Measurements from ENCODE around the gene CCDC174.

The CCDC174 gene

DNA sequence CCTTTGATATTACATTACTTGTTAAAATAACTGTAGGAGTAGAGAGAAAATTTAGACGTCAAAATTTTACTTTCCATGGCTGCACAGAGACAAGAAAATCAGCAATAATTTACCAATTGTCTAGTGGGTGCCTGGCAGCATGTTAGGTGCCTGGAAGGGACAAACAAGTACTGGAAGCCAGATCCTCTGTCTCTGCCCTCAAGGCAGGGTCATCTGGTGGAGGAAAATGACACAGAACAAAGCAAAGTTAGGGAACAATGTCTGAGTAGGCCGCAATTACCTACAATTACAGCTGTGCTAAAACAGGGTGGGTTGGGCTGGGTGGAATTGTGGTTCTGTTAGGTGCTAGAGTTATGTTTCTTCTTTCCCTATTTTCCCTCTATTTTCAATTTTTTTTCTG lies 7.4 kb downstream of the CCDC174 start:
- DNase-seq: no peak

DNA sequence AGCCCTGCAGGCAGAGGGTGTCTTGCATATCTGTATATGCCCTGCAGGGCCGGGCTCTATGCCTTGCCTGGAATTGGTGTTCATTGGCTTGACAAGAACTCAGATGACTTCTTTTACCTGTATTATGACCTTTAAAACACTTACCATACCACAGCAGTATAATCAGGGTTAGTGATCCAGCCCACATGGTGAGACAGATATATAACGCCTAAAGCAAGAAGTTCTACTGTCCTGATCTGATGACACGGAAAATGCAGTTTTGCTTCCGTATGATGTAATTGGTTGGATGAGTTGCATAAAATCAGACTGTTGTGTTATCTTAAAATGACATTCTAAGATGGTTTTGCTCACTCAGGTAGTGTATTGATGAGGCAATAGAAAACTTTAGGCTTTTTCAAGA lies 9.4 kb downstream of the CCDC174 start:
- no peak for DNase-seq

DNA sequence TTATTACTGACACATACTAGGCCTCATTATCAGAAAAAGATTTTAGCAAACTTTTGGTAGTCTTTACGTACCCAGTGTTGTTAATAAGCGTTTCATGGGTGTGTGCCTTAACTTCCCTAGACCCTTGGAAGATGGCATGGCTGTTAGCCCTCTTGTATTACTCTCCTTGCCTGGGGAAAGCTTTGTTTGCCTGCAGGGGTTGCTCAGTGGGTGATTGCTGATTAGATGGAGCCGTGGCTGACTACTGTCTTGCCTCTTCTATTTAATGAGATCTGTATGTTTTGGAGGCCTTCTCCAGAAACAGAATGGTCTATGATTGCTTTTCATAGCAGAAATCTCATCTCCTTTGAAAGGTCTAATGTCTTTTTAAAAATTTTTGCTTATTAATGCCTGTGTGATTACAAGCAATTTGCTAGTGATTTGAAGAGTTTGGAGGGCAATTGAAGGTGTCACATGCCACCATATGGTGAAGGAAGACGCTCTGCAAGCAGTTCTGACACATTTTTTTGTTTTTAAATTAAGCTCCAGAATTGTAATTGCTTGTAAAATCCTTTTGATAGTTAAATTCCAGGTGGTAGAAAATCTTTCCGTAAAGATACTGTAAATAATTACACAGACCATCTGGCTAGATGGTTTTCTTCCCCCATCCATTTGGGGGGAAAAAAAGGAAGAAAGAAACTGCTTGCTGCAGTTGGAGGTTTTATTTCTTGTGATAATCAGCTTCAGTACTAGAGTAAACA lies 12.0 kb downstream of the CCDC174 start:
- no peak for DNase-seq

DNA sequence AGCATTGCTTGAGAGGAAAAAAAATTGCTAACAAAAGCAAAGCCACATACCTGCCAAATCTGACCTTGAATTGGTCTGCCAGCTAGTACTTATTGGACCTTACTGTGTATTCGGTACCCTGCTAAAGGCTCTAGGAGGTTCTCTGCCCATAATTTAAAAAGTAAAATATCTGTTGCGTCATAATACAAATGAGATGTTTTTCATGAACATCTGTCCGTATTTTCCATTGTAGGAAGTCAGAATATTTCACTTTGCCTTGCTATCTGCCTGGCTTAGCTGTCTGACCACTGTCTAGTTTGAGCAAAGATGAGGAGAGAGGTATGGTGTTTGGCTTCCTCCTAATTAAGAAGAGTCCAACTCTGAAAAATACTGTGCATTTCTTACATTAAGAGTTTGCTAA lies 12.6 kb downstream of the CCDC174 start:
- no peak for DNase-seq

DNA sequence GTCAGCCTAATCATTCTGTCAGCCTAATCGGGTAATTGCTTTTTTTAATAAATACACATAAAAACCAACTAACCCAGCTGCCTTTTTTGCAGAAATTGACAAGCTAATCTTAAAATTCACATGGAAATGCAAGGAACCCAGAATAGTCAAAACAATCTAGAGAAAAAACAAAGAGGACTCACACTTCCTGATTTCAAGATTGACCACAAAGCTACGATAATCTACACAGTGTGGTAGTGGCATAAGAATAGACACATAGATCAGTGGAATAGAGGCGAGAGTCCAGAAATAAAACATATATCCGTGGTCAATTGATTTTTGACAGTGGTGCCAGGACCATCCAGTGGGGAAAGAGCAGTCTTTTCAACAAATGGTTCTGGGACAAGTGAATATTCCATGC lies 21.0 kb downstream of the CCDC174 start:
- no peak for DNase-seq

DNA sequence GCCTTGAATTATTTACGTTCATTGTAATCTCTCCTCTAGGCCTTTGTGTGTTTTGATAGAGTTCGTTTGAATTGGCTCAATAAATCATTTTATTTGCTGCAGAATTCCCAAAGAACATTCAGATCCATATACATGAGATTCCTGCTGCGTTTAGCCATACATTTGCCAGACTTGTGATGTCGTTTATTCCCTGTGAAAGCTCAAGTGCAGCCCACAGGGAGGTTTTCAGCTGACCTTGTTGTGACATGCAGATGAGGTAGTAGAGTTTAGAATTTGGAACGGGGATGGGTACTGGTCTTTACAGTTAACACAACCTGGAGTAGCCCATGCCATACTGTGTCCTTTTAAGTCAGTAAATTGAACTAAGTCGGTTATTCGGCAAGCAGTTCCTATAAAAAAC lies 23.3 kb downstream of the CCDC174 start, which contains the start of gene C3orf20:
Gene C3orf20, plus strand, starts transcription at position 301 of the 400 bp plus-strand sequence. CDS start 7,573 bp downstream, outside the sequence.
- no peak for DNase-seq

DNA sequence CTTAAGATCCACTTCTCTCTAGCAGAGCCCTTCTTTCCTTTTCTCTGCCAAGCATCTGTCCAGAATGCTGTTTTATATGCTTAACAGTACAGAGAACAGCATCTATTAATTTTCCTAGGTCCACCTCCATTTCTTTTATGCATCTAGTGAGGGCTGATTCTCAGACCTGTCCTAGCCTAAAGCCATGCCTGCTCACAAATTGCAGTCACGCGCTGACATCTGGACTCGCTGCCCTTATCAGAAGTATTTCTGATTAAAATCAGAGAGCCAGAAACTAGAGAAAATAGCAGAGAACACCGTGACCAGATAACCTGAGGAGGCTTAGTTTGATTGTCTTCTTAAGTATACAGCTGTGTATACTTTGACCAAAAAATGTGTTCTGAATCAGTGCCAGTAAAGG lies 25.3 kb downstream of the CCDC174 start:
- DNase-seq: no peak

DNA sequence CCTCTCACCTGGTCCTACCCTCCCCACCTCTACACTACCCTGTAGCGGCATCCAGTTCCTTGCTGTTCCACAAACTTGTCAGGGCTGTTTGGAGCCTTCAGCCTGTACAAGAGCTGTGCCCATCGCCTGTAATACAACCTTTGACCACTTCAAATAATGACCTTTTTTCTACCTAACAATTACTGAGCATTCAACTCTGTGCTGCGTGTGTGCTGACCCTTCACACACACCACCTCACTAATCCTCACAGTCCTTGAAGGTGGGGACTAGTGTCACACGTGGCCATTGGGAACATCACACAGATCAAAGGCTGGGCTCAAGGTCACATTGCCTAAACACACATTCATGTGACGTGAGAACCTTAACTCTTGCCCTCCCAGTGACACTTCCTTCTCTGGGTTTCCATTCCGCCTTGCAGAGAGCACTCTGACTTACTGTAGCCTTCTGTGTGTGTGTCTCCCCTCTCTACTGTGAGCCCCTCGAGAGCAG lies 26.5 kb downstream of the CCDC174 start:
- no peak for DNase-seq

DNA sequence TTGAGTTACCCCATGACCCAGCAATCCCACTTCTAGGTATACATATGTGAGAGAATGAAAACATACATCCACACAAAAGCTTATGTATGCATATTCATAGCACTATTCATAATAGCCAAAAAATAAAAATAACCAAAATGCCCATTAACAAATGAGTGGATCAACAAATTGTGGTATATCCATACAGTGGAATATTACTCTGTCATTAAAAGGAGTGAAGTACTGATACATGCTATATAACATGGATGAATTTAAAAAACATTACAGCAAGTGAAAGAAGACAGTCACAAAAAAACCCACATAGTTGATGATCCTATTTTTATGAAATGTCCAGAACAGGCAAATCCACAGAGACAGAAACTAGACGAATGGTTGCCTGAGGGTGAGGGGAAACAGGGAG lies 28.6 kb downstream of the CCDC174 start:
- no peak for DNase-seq

DNA sequence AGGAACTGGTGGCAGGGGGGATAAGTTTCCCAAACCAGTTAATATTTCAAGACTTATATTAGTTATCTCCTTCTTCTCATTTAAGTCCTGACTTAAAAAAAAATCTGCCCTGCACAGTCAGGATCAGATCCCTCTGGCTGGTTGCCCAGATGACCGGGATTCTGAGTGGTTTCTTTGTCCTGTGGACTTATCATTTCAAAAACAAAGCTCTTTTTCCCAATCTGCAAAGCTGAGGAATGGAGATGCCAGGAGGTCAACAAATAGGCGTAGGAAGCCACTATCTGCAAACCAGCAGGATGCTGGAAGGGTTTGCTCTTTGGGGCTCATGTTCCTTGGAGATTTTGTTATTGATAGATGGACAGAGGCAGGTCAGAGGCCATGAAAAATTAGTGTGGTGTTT lies 29.2 kb downstream of the CCDC174 start:
- DNase-seq: no peak

DNA sequence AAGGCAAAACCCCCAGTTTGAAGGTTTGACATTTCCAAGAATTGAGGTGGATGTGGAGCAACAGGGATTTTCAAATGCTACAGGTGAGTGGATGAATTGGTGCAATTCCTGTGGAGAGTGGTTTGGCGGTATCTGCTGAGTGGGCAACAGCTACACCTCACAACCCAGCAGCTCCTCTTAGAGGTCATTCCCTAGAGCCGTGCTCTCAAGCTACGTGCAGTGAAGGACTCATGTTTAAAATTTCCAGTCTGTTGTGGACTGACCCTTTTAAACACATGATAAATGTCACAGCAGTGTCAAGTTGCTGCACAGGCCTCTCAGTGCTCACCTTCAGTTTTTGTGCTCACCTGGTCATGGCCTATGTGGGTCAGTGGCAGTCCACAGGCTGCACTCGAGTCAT lies 32.9 kb downstream of the CCDC174 start:
- no peak for DNase-seq

DNA sequence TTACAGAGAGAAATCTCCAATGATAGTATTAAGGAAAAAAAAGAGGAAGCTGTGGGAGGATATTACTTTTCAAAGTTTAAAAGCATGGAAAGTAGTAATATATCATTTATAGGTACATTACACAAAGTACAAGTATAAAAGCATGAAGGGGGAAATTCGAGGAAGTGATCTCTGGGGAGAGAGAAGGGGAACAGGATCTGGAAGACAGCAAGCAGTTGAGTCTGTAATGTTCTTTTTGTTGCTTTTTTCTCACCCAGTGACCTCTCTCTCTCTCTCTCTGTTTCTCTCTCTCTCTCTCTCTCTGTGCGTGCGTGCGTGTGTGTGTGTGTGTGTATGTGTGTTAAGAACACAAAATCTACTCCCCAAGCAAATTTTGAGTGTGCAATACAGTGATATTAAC lies 33.6 kb downstream of the CCDC174 start:
- DNase-seq: no peak

DNA sequence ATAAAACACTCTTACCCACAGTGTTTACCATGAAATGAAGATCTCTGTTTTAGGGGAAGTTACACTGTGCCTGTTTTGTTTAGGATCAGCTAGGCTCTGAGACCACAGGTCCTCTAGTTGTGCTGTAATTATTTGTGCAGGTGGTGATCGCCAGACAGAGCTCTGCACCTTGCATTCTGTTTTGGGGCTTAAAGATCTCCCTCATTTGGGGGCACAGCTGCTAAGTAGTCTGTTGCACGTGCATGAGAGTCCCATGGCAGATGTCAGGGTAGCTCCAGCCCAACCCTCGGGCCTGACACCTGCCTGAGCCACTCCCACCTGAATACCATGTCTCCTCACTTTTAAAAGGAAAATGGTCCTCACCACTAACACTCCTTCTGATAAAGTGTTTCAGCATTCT lies 35.8 kb downstream of the CCDC174 start:
- no peak for DNase-seq

DNA sequence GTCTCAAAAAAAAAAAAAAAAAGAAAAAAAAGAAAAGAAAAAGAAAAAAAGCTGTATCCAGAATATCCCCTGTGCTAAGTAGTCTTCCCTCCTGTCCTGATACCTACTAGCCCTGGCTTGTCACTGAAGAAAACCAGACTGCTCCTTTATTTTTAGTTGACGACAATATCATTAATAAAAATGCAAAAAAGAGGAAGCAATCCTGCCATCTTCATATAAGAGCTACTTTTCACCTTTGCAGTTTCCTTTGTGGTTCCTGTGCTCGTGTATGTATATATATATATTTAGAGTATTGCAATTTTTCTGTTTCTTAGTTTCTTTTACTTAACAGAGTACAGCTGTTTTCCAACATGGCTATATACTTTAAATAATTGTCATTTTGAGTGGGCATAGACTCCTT lies 37.0 kb downstream of the CCDC174 start:
- no peak for DNase-seq

DNA sequence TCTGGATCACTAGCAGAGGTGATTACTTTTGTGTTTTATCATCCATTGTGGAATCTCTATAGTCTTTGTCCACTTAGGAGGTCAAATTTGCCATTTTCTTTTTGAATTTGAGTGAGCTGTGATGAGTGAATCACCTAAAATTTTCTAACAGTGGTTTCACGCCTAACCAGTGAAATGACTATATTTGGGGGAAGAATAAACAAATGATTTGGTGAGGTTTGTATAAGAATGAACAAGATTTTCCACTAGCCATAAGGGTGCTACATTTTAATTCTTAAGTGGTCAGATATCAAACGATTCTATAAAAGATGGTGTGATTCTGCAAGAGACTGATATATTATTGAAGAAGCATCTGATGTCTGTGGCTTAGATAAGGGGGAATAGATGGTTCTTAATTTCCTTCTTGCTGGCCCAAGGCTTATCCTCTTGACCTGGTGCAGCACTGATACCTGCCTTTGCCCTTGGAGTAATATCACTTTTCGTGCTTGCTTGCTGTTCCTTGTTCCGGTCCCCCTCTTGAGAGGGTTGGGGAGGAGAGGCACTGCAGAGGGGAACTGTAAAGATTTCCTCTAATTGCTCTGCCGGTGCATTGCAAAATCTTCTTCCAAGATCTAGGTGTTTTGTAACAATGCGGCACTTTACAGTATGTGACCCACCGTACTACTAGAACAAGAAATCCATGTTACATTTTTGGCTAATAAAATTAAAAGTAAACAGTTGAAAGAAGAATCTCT lies 37.9 kb downstream of the CCDC174 start:
- DNase-seq: no peak

DNA sequence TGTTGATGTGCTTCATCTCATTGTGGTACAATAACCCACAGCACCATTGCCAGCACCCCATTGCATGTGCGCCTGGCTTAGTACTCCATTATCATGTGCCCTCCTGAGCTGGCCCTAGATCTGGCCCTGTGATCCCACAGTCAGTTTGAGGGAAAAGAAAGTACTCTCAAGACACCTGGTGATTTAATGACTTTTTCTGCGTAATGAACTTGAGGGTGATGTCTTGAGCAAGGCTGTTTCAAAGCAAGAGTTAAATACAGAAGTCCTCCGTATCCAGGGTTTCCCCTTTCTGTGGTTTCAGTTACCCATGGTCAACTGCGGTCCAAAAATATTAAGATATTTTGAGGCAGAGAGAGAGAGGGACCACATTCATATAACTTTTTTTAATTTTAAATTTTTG lies 39.7 kb downstream of the CCDC174 start:
- no peak for DNase-seq

DNA sequence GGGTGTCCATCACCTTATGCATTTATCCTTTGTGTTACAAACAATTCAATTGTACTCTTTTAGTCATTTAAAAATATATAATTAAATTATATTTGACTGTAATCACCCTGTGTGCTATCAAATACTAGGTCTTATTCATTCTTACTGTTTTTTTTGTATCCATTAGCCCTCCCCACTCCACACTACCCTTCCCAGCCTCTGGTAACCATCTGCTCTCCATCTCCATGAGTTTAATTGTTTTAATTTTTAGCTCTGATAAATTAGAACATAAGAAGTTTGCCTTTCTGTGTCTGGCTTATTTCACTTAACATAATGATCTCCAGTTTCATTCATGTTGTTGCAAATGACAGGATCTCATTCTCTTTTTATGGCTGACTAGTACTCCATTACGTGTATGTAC lies 40.2 kb downstream of the CCDC174 start:
- no peak for DNase-seq

DNA sequence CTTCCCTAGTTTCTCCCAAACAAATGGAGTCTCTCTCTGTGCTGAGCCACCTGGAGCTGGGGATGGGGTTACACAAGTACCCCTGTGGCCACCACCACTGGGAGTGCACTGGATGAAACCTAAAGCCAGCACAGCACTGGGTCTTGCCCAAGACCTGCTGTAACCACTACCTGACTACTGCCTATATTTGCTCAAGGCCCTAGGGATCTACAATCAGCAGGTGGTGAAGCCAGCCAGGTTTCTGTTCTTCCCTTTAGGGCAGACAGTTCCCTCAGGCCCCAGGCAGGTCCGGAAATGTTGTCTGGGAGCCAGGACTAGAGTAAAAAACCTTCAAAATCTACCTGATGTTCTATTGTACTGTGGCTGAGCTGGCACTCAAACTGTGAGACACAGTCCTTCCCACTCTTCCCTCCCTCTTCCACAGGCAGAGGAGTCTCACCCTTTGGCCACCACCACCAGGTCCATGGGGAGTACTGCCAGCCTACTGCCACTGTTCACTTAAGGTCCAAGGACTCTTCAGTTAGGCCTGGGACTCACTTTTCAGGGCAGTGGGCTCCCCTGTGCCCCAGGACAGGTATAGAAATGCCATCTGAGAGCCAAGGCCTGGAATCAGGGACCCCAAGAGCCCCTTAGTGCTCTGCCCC lies 47.2 kb downstream of the CCDC174 start:
- DNase-seq: no peak

DNA sequence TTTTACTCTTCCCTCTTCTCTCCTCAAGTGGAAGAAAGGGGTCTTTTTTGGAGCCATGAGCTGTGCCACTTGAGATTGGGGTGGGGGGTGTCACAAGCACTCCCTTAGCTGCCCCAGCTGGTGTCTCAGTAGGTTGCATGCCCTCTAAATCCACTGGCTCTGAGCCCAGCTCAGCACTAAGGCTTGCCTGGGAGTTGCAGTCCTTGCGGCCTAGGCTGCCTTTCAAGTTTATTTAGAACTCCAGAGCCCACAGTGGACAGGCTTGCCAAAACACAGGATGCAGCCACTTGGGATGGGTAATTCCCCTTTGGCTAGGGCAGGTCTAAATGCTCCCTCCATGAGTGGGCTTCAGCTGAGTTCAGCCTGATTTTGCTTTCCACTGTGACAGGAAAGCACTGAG lies 48.1 kb downstream of the CCDC174 start:
- DNase-seq: no peak

DNA sequence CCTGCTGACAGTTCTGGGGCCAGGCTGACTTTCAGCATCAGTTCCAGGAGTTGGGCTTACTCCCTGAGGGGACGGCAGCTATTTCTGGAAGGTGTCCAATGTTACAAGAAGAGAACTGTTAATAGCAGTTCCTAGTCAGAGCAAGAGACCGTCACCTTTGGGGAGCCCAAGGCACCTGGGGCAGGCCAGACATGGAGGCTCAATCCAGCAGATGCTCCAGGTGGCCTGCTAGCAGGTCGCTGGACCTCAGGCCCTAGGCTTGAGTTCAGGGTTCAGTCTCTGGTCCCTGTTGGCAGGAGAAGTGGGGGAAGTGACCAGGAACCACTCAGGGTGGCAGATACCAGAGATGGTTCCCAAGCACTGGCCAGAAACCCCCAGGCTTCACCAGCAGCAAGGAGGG lies 49.3 kb downstream of the CCDC174 start:
- no peak for DNase-seq

DNA sequence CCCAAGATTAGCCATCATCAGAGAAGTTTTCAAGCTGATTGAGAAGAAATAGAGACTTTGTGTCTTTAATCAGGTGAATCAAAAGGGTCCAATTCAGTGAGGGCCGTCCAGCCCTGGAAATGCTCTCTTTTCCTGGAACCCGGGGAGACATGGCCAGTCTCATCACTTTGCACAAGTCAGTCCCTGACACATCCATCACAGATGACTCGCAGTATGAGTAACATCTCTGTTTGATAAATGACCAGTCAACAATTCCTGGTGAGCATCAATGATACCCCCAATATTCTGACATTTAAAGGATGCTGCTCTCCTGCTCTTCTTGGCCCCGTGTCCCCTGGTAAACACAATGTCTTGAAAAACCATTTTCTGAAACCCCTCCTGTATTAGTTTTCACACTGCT lies 50.1 kb downstream of the CCDC174 start:
- no peak for DNase-seq

DNA sequence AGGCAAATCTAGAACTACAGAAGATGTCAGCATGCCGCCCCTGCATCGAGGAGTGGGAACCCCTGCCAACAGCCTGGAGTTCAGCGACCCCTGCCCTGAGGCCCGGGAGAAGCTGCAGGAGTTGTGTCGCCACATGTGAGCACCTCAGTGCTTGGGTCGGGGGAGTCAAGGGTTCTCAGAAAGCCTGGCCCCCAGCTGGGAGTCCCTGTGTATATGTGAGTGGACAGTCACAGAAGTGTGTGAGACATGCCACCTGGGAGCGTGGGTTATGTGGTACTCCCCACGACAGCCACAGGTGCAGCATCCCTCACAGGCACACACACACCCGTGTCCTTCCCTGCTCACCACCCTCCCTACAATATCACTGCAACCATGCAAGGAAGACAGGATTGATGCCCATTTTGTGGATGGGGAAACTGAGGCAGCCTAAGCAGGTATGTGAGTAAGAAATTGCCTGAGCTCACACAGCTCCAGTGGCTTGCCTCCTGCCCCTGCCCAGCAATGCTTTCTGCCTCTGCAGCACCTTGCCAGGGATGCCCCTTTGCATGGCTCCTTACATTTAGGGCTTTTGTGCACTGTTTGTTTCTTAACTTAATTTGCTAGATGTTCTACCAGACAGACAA lies 51.7 kb downstream of the CCDC174 start:
- no peak for DNase-seq

DNA sequence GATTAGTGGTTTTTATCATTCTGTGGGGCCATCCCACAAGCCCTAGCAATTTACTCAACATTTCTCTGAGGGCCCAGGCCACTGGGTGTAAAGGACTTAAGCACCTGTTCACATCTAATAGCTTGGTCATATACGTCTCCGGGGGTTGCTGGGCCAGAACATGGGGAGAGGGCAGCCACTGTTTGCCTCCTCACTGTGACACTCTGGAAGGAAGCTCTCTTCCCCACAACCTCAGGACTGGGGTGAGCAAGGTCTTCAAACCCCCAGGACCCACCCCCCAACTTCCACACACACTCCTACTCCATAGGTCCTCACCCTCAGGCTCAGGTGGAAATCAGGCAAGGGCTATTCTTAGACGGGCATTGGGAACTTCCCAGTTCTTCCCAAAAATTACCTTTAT lies 52.2 kb downstream of the CCDC174 start:
- no peak for DNase-seq

DNA sequence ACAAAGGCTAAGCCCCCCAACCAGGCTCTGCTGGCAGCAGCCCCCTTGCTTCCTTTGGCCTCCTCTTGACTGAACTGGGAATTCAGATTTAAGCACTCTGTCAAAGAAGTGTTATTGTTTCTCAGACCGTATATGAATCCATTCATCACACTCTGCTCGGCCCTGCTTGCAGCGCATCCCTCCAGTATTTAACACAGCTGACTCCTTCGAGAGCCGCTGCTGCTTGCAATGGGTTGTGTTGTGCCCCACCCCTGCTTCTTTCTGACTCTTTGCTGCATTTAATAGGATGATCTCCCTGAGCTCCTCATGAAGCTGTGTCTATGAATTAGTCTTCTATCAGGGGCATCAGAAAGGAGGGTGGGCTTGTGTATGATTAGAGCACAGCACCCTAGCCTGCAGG lies 54.5 kb downstream of the CCDC174 start:
- no peak for DNase-seq

All from GDM1 (cell line).